Measurements from ENCODE around the gene SPDYE8. TPM values are rescaled to one million over a fixed set of nuclear protein-coding genes. Genes with fewer than 3 reads are reported as not detected.

The SPDYE8 gene
- total RNA-seq, 2 donors from 2014 or later, result not detected

Other genes with a start within 250 kb of the SPDYE8 start
- gene TYW1B, start 201.6 kb downstream of the SPDYE8 start, total RNA-seq, result 1 to 10 TPM; 2.1 to 2.8 TPM
- 10 to 100 TPM; 48.7 to 85.7 TPM for gene POM121, start 104.7 kb downstream of the SPDYE8 start, total RNA-seq
- 1 to 10 TPM; 1.0 to 1.1 TPM for gene TRIM74, start 60.3 kb downstream of the SPDYE8 start, total RNA-seq
- not detected for gene SPDYE11, start 28.1 kb upstream of the SPDYE8 start, total RNA-seq
- not detected for gene SPDYE9, start 56.3 kb upstream of the SPDYE8 start, total RNA-seq

Measured in activated naive CD4-positive, alpha-beta T cell treated with anti-CD3 and anti-CD28 coated beads, Interleukin-2, amount 50 U/mL, for 72 hours (primary cell).